ENCODE results near the gene PADI4.

GRCh38 chr1:17397910-17398695, 90.1 kb downstream of the PADI4 start:
- TF ChIP-seq ARNTL (CRISPR knock-in tag; IDR thresholded peaks at IDR 0.05; ENCODE audit: borderline replicate concordance, low read depth) (no peak), ZFP3 (CRISPR knock-in tag; IDR thresholded peaks at IDR 0.05) (no peak)

Data from SK-N-SH treated with all-trans-retinoic acid at 6 μM for 48 hours (cell line).